ENCODE data around the gene IFNAR2. TPM values are rescaled to one million over a fixed set of nuclear protein-coding genes. Genes with fewer than 3 reads are reported as not detected.

The IFNAR2 gene
- polyA plus RNA-seq, 3 donors: 47.7 to 79.8 (median 59.5) TPM

GRCh38 chr21:33270986-33271385, 41.2 kb downstream of the IFNAR2 start:
- H3K27me3 Mint-ChIP-seq (ENCODE audit: low read depth in 3 of 3): no peaks in the 10 kb centered on the region
- TF ChIP-seq CTCF (IDR thresholded peaks at IDR 0.05): no peak
- Histone ChIP-seq H3K27me3 (ENCODE audit: control insufficient read depth in 2 of 2, insufficient read depth in 2 of 2, low read length in 2 of 2) (no peaks in the 10 kb centered on the region), H4K20me1 (ENCODE audit: insufficient read depth, low read length) (peaks cover 22% of the 10 kb centered on the region), H3K27ac (ENCODE audit: low read depth in 1 of 2, low read length in 2 of 2) (peak overlapping the region; percentile 60 to 74), H2AFZ (ENCODE audit: insufficient read depth, low read depth, low read length, poor library complexity, severe bottlenecking) (no peak overlapping the region), H3K4me2 (replicated peaks; ENCODE audit: extremely low read depth, low read length, poor library complexity, severe bottlenecking) (peak overlapping the region; percentile 3), H3K9ac (ENCODE audit: insufficient read depth, low read length, poor library complexity, severe bottlenecking) (no peak overlapping the region), H3K79me2 (ENCODE audit: insufficient read depth, low read length) (peaks cover 90% of the 10 kb centered on the region), H3K9me3 (replicated peaks in 1 of 2; ENCODE audit: control insufficient read depth in 1 of 2, insufficient read depth in 1 of 2, low read length in 2 of 2) (no peaks in the 10 kb centered on the region), H3K36me3 (replicated peaks in 1 of 2; ENCODE audit: control insufficient read depth in 1 of 2, insufficient read depth in 2 of 2, low read length in 2 of 2) (peaks cover 31 to 57% of the 10 kb centered on the region in 2 donors), H3K4me3 (replicated peaks in 1 of 3; ENCODE audit: low read depth in 2 of 3, low read length in 3 of 3) (no peak overlapping the region), H3K4me1 (ENCODE audit: control insufficient read depth in 1 of 2, insufficient read depth in 2 of 2, low read length in 2 of 2) (peaks cover 56 to 65% of the 10 kb centered on the region in 2 donors)
- peaks cover 52% of the 10 kb centered on the region for H3K4me1 Mint-ChIP-seq
- H3K36me3 Mint-ChIP-seq: peaks cover 52 to 73% of the 10 kb centered on the region in 2 donors
- H3K4me3 Mint-ChIP-seq: no peak overlapping the region
- 100% methylated on average over 3 of the region's 8 CpGs for WGBS (ENCODE audit: insufficient coverage)
- no peak for DNase-seq
- intact Hi-C loops (cut with micrococcal nuclease): no loop called here
- H3K27ac Mint-ChIP-seq: peak overlapping the region; percentile 89 to 100 (median 98)
- H3K9me3 Mint-ChIP-seq: peaks cover 0 to 2% (median 0%) of the 10 kb centered on the region in 7 donors

GRCh38 chr21:33273044-33273443, 43.3 kb downstream of the IFNAR2 start:
- no peak overlapping the region for H3K4me2 ChIP-seq (replicated peaks; ENCODE audit: extremely low read depth, low read length, poor library complexity, severe bottlenecking)
- Mint-ChIP-seq H3K27ac (peak overlapping the region in 1 of 7 donors; percentile 66), H3K27me3 (ENCODE audit: low read depth in 3 of 3) (no peaks in the 10 kb centered on the region), H3K9me3 (peaks cover 0 to 2% (median 0%) of the 10 kb centered on the region in 7 donors), H3K36me3 (peaks cover 64 to 89% of the 10 kb centered on the region in 2 donors), H3K4me3 (no peak overlapping the region), H3K4me1 (peaks cover 41% of the 10 kb centered on the region)
- no peak for DNase-seq
- no peak overlapping the region for H3K9ac ChIP-seq (ENCODE audit: insufficient read depth, low read length, poor library complexity, severe bottlenecking)
- peaks cover 86% of the 10 kb centered on the region for H3K79me2 ChIP-seq (ENCODE audit: insufficient read depth, low read length)
- H3K9me3 ChIP-seq (replicated peaks in 1 of 2; ENCODE audit: control insufficient read depth in 1 of 2, insufficient read depth in 1 of 2, low read length in 2 of 2): no peaks in the 10 kb centered on the region
- no peak overlapping the region for H2AFZ ChIP-seq (ENCODE audit: insufficient read depth, low read depth, low read length, poor library complexity, severe bottlenecking)
- peaks cover 44 to 48% of the 10 kb centered on the region in 2 donors for H3K4me1 ChIP-seq (ENCODE audit: control insufficient read depth in 1 of 2, insufficient read depth in 2 of 2, low read length in 2 of 2)
- no peaks in the 10 kb centered on the region for H3K27me3 ChIP-seq (ENCODE audit: control insufficient read depth in 2 of 2, insufficient read depth in 2 of 2, low read length in 2 of 2)
- H3K27ac ChIP-seq (ENCODE audit: low read depth in 1 of 2, low read length in 2 of 2): peak overlapping the region in 1 of 2 donors; percentile 48
- intact Hi-C loops (cut with micrococcal nuclease): no loop called here
- no peak overlapping the region for H3K4me3 ChIP-seq (replicated peaks in 1 of 3; ENCODE audit: low read depth in 2 of 3, low read length in 3 of 3)
- WGBS (ENCODE audit: insufficient coverage): 85% methylated on average over 3 of the region's 6 CpGs
- H4K20me1 ChIP-seq (ENCODE audit: insufficient read depth, low read length): peaks cover 35% of the 10 kb centered on the region
- H3K36me3 ChIP-seq (replicated peaks in 1 of 2; ENCODE audit: control insufficient read depth in 1 of 2, insufficient read depth in 2 of 2, low read length in 2 of 2): peaks cover 45 to 72% of the 10 kb centered on the region in 2 donors
- no peak for TF ChIP-seq CTCF (IDR thresholded peaks at IDR 0.05)
